ENCODE results near the gene HPCAL4.

HPCAL4 gene

GRCh38 chr1:39729030-39729429, 37.8 kb upstream of the HPCAL4 start:
- no peak for TF ChIP-seq EZH2 (IDR thresholded peaks at IDR 0.05; ENCODE audit: borderline replicate concordance, low read depth, low read length, severe bottlenecking)
- TF ChIP-seq, protein P1, sequence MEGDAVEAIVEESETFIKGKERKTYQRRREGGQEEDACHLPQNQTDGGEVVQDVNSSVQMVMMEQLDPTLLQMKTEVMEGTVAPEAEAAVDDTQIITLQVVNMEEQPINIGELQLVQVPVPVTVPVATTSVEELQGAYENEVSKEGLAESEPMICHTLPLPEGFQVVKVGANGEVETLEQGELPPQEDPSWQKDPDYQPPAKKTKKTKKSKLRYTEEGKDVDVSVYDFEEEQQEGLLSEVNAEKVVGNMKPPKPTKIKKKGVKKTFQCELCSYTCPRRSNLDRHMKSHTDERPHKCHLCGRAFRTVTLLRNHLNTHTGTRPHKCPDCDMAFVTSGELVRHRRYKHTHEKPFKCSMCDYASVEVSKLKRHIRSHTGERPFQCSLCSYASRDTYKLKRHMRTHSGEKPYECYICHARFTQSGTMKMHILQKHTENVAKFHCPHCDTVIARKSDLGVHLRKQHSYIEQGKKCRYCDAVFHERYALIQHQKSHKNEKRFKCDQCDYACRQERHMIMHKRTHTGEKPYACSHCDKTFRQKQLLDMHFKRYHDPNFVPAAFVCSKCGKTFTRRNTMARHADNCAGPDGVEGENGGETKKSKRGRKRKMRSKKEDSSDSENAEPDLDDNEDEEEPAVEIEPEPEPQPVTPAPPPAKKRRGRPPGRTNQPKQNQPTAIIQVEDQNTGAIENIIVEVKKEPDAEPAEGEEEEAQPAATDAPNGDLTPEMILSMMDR (IDR thresholded peaks at IDR 0.05; ENCODE audit: borderline replicate concordance, extremely low read depth, low read length, poor library complexity, severe bottlenecking): no peak
- H2AFZ ChIP-seq (ENCODE audit: low read depth, low read length): no peak overlapping the region
- no peak overlapping the region for H3K27ac ChIP-seq (ENCODE audit: low read length)
- ATAC-seq (ENCODE audit: insufficient read depth, low read depth): no peak
- no peak overlapping the region for H3K4me2 ChIP-seq (ENCODE audit: insufficient read depth, low read length)
- no peak for DNase-seq
- no peaks in the 10 kb centered on the region for H3K79me2 ChIP-seq (ENCODE audit: insufficient read depth, low read length)
- H3K9ac ChIP-seq (ENCODE audit: low read depth, low read length): no peak overlapping the region
- peaks cover 50% of the 10 kb centered on the region for H3K27me3 ChIP-seq (ENCODE audit: insufficient read depth, low read length, poor library complexity)
- H4K20me1 ChIP-seq (ENCODE audit: insufficient read depth, low read length): no peaks in the 10 kb centered on the region
- no peaks in the 10 kb centered on the region for H3K9me3 ChIP-seq (ENCODE audit: insufficient read depth, low read length, severe bottlenecking)
- H3K36me3 ChIP-seq (ENCODE audit: insufficient read depth, low read length): no peaks in the 10 kb centered on the region
- no peaks in the 10 kb centered on the region for H3K4me1 ChIP-seq (ENCODE audit: insufficient read depth, low read length)
- no peak overlapping the region for H3K4me3 ChIP-seq (ENCODE audit: low read depth in 1 of 2, low read length in 2 of 2)

- Histone ChIP-seq H3K27me3 (ENCODE audit: insufficient read depth, low read length, poor library complexity) (peaks cover 42% of the 10 kb centered on the region), H3K9ac (ENCODE audit: low read depth, low read length) (no peak overlapping the region), H2AFZ (ENCODE audit: low read depth, low read length) (no peak overlapping the region), H3K36me3 (ENCODE audit: insufficient read depth, low read length) (no peaks in the 10 kb centered on the region), H4K20me1 (ENCODE audit: insufficient read depth, low read length) (no peaks in the 10 kb centered on the region), H3K4me2 (ENCODE audit: insufficient read depth, low read length) (no peak overlapping the region), H3K4me1 (ENCODE audit: insufficient read depth, low read length) (no peaks in the 10 kb centered on the region), H3K9me3 (ENCODE audit: insufficient read depth, low read length, severe bottlenecking) (no peaks in the 10 kb centered on the region), H3K4me3 (ENCODE audit: low read depth in 1 of 2, low read length in 2 of 2) (no peak overlapping the region), H3K79me2 (ENCODE audit: insufficient read depth, low read length) (no peaks in the 10 kb centered on the region), H3K27ac (ENCODE audit: low read length) (no peak overlapping the region)
- no peak for TF ChIP-seq EZH2 (IDR thresholded peaks at IDR 0.05; ENCODE audit: borderline replicate concordance, low read depth, low read length, severe bottlenecking)
- TF ChIP-seq, protein P1 (IDR thresholded peaks at IDR 0.05; ENCODE audit: borderline replicate concordance, extremely low read depth, low read length, poor library complexity, severe bottlenecking): no peak
- ATAC-seq (ENCODE audit: insufficient read depth, low read depth) (no peak), DNase-seq (no peak)
Observed at GRCh38 chr1:39727932-39728317, 36.7 kb upstream of the HPCAL4 start.

DNA sequence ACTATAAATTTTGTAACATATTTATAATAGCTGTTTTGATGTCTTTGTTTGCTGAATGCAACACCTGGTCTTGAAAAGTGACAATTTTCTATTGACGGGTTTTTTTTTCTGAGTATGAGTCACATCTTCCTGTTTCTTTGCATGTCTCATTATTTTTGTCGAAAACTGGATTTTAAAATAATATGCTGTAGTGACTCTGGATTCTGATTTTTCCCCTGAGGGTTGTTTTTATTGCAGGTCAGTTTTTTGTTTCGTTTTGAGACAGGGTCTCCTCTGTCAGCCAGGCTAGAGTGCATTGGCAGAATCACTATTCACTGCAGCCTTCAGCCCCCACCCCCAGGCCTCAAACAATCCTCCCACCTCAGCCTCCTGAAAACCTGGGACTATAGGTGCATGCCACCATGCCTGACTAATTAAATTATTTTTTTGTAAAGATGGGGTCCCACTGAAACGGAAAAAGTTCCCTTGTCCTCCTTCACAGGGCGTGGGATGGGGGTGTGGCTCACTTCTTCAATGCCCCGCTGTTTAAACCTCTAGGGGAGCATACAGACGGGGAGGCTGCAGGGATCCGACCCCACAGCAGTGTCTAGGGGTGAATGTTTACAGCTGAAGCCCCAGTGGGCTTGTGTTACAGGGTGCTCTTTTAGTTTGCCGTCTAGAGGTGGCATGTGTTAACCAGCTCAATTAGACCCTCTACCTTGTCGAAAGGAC, 36.1 kb upstream of the HPCAL4 start:
- H3K4me2 ChIP-seq (ENCODE audit: insufficient read depth, low read length): no peak overlapping the region
- H3K27me3 ChIP-seq (ENCODE audit: insufficient read depth, low read length, poor library complexity): peaks cover 44% of the 10 kb centered on the region
- no peaks in the 10 kb centered on the region for H3K79me2 ChIP-seq (ENCODE audit: insufficient read depth, low read length)
- no peaks in the 10 kb centered on the region for H3K9me3 ChIP-seq (ENCODE audit: insufficient read depth, low read length, severe bottlenecking)
- H3K4me3 ChIP-seq (ENCODE audit: low read depth in 1 of 2, low read length in 2 of 2): no peak overlapping the region
- no peaks in the 10 kb centered on the region for H3K36me3 ChIP-seq (ENCODE audit: insufficient read depth, low read length)
- H3K27ac ChIP-seq (ENCODE audit: low read length): no peak overlapping the region
- H3K4me1 ChIP-seq (ENCODE audit: insufficient read depth, low read length): no peaks in the 10 kb centered on the region
- DNase-seq: no peak
- H3K9ac ChIP-seq (ENCODE audit: low read depth, low read length): no peak overlapping the region
- no peak for ATAC-seq (ENCODE audit: insufficient read depth, low read depth)
- no peaks in the 10 kb centered on the region for H4K20me1 ChIP-seq (ENCODE audit: insufficient read depth, low read length)
- TF ChIP-seq EZH2 (IDR thresholded peaks at IDR 0.05; ENCODE audit: borderline replicate concordance, low read depth, low read length, severe bottlenecking): no peak
- TF ChIP-seq, protein P1 (IDR thresholded peaks at IDR 0.05; ENCODE audit: borderline replicate concordance, extremely low read depth, low read length, poor library complexity, severe bottlenecking): no peak
- H2AFZ ChIP-seq (ENCODE audit: low read depth, low read length): no peak overlapping the region
